Measurements from ENCODE around the gene RFPL3.

Gene RFPL3

GRCh38 chr22:32312748-32313147 is 44.9 kb upstream of the RFPL3 start:
- no peak for DNase-seq
- TF ChIP-seq CTCF (IDR thresholded peaks at IDR 0.05; ENCODE audit: low read depth, low read length, missing control alignments): no peak
- no peaks in the 10 kb centered on the region for H3K36me3 ChIP-seq (replicated peaks)
- no peak overlapping the region for H3K27ac ChIP-seq
- H3K27me3 ChIP-seq (replicated peaks): no peaks in the 10 kb centered on the region
- in situ Hi-C loops (cut with HindIII; ENCODE audit: low pct_ligation_motif_present, low sequenced_read_pairs): no loop called here
- H3K4me3 ChIP-seq (ENCODE audit: low read depth, low read length): no peak overlapping the region

- Histone ChIP-seq H3K36me3 (replicated peaks) (no peaks in the 10 kb centered on the region), H3K4me3 (ENCODE audit: low read depth, low read length) (no peak overlapping the region), H3K27ac (no peak overlapping the region), H3K27me3 (replicated peaks) (no peaks in the 10 kb centered on the region)
- no peak for TF ChIP-seq CTCF (IDR thresholded peaks at IDR 0.05; ENCODE audit: low read depth, low read length, missing control alignments)
- in situ Hi-C loops (cut with HindIII; ENCODE audit: low pct_ligation_motif_present, low sequenced_read_pairs): no loop called here
- DNase-seq: no peak
These were observed 44.1 kb upstream of the RFPL3 start for GRCh38 chr22:32313532-32313931.

- H3K4me3 ChIP-seq (ENCODE audit: low read depth, low read length): no peak overlapping the region
- H3K27ac ChIP-seq: no peak overlapping the region
- no peaks in the 10 kb centered on the region for H3K36me3 ChIP-seq (replicated peaks)
- no peak for DNase-seq
- in situ Hi-C loops (cut with HindIII; ENCODE audit: low pct_ligation_motif_present, low sequenced_read_pairs): no loop called here
- no peaks in the 10 kb centered on the region for H3K27me3 ChIP-seq (replicated peaks)
- no peak for TF ChIP-seq CTCF (IDR thresholded peaks at IDR 0.05; ENCODE audit: low read depth, low read length, missing control alignments)
These were observed 40.1 kb upstream of the RFPL3 start for GRCh38 chr22:32317524-32317923.

GRCh38 chr22:32318361-32318760 is 39.3 kb upstream of the RFPL3 start:
- TF ChIP-seq CTCF (IDR thresholded peaks at IDR 0.05; ENCODE audit: low read depth, low read length, missing control alignments): no peak
- no peak for DNase-seq
- no peak overlapping the region for H3K4me3 ChIP-seq (ENCODE audit: low read depth, low read length)
- no peaks in the 10 kb centered on the region for H3K27me3 ChIP-seq (replicated peaks)
- in situ Hi-C loops (cut with HindIII; ENCODE audit: low pct_ligation_motif_present, low sequenced_read_pairs): no loop called here
- H3K36me3 ChIP-seq (replicated peaks): no peaks in the 10 kb centered on the region
- no peak overlapping the region for H3K27ac ChIP-seq

GRCh38 chr22:32319861-32320406 is 37.7 kb upstream of the RFPL3 start:
- Histone ChIP-seq H3K27ac (no peak overlapping the region), H3K36me3 (replicated peaks) (no peaks in the 10 kb centered on the region), H3K27me3 (replicated peaks) (no peaks in the 10 kb centered on the region), H3K4me3 (ENCODE audit: low read depth, low read length) (no peak overlapping the region)
- in situ Hi-C loops (cut with HindIII; ENCODE audit: low pct_ligation_motif_present, low sequenced_read_pairs): no loop called here
- DNase-seq: no peak
- TF ChIP-seq CTCF (IDR thresholded peaks at IDR 0.05; ENCODE audit: low read depth, low read length, missing control alignments): no peak

- DNase-seq: no peak
- Histone ChIP-seq H3K4me3 (ENCODE audit: low read depth, low read length) (no peak overlapping the region), H3K27ac (no peak overlapping the region), H3K27me3 (replicated peaks) (no peaks in the 10 kb centered on the region), H3K36me3 (replicated peaks) (no peaks in the 10 kb centered on the region)
- no peak for TF ChIP-seq CTCF (IDR thresholded peaks at IDR 0.05; ENCODE audit: low read depth, low read length, missing control alignments)
- in situ Hi-C loops (cut with HindIII; ENCODE audit: low pct_ligation_motif_present, low sequenced_read_pairs): no loop called here
These were observed 34.7 kb upstream of the RFPL3 start for GRCh38 chr22:32322986-32323385.

Data from brain microvascular endothelial cell (primary cell).